IMR-90 (cell line): Measurements from ENCODE around the gene PRKAG2. TPM values are rescaled to one million over a fixed set of nuclear protein-coding genes. Genes with fewer than 3 reads are reported as not detected.

Source experiments
- ATAC-seq: fragments of 200-7000 bp; cut with Tn5 transposase; 2 replicates; pipeline ENCODE4 v1.9.1; 2020; ENCODE audit warnings: low read depth, mild to moderate bottlenecking, moderate library complexity
- BruUV-seq: library from RNA; stranded (reverse); fragments of 400-500 nt; replicated peaks from 2 replicates; lab custom pipeline; 2021; lab: Mats Ljungman, UMichigan
- CTCF ChIA-PET: fragments of 300-600 bp; formaldehyde crosslinking; extraction: SDS; loops from one replicate; lab custom pipeline; 2021; ENCODE audit warnings: antibody characterized with exemption; lab: Yijun Ruan, JAX
- POLR2A ChIA-PET: fragments of 300-600 bp; sonication (Branson Sonifier 250); formaldehyde crosslinking; loops from one replicate; lab custom pipeline; 2022; ENCODE audit warnings: antibody characterized with exemption; ENCODE audit not compliant: unreplicated experiment; lab: Charles Lee
- DNase-seq: peaks from one replicate; pipeline ENCODE4 v3.0.0; 2013
- H2AFZ ChIP-seq: replicated peaks from 2 replicates; pipeline ENCODE3; 2013; ENCODE audit warnings: low read length, mild to moderate bottlenecking; ENCODE audit not compliant: poor library complexity
- H2AK5ac ChIP-seq: 2 replicates; pipeline ENCODE4 v1.6.1; 2013; ENCODE audit warnings: low read depth, low read length, inconsistent platforms
- H2AK9ac ChIP-seq: replicated peaks from 2 replicates; pipeline ENCODE3; 2013; ENCODE audit warnings: mild to moderate bottlenecking, low read depth, low read length, moderate library complexity; ENCODE audit not compliant: poor library complexity
- H2BK120ac ChIP-seq: 2 replicates; pipeline ENCODE4 v1.6.1; 2013; ENCODE audit warnings: low read depth, low read length, inconsistent platforms
- H2BK15ac ChIP-seq: 3 replicates; pipeline ENCODE4 v1.6.1; 2013; ENCODE audit warnings: low read depth, low read length, inconsistent platforms
- H2BK20ac ChIP-seq: 2 replicates; pipeline ENCODE4 v1.6.1; 2013; ENCODE audit warnings: low read depth, mild to moderate bottlenecking, inconsistent platforms, low read length, moderate library complexity
- H2BK5ac ChIP-seq: 2 replicates; pipeline ENCODE4 v1.6.1; 2013; ENCODE audit warnings: mild to moderate bottlenecking, low read depth, low read length, inconsistent platforms; ENCODE audit not compliant: poor library complexity, severe bottlenecking
- H3K14ac ChIP-seq: replicated peaks from 2 replicates; pipeline ENCODE4 v1.6.1; 2013; ENCODE audit warnings: low read depth, low read length, inconsistent platforms
- H3K18ac ChIP-seq: 2 replicates; pipeline ENCODE4 v1.6.1; 2013; ENCODE audit warnings: low read depth, low read length, control low read depth
- H3K23ac ChIP-seq: 2 replicates; pipeline ENCODE4 v1.6.1; 2013; ENCODE audit warnings: low read depth, low read length, inconsistent platforms
- H3K27ac ChIP-seq: 2 replicates; pipeline ENCODE4 v1.5.1; 2013; ENCODE audit warnings: mild to moderate bottlenecking, control low read depth, low read length; ENCODE audit not compliant: insufficient read depth
- H3K27me3 ChIP-seq: 2 replicates; pipeline ENCODE4 v1.6.1; 2013; ENCODE audit warnings: low read length; ENCODE audit not compliant: control insufficient read depth, insufficient read depth
- H3K36me3 ChIP-seq: 2 replicates; pipeline ENCODE4 v1.6.1; 2013; ENCODE audit warnings: low read length, mixed read lengths; ENCODE audit not compliant: control insufficient read depth, insufficient read depth
- H3K4ac ChIP-seq: 2 replicates; pipeline ENCODE4 v1.6.1; 2013; ENCODE audit warnings: low read depth, low read length, inconsistent platforms
- H3K4me1 ChIP-seq: 2 replicates; pipeline ENCODE4 v1.6.1; 2013; ENCODE audit warnings: low read length, mixed read lengths; ENCODE audit not compliant: control insufficient read depth, insufficient read depth
- H3K4me2 ChIP-seq: 2 replicates; pipeline ENCODE4 v1.6.1; 2013; ENCODE audit warnings: low read depth, mild to moderate bottlenecking, control low read depth, low read length, moderate library complexity
- H3K4me3 ChIP-seq: 2 replicates; pipeline ENCODE4 v1.5.1; 2013; ENCODE audit warnings: low read depth, mild to moderate bottlenecking, control low read depth, low read length, moderate library complexity; ENCODE audit not compliant: insufficient read depth
- H3K56ac ChIP-seq: 2 replicates; pipeline ENCODE4 v1.6.1; 2013; ENCODE audit warnings: low read length, inconsistent platforms; ENCODE audit not compliant: insufficient read depth; ENCODE audit errors: extremely low read depth
- H3K79me1 ChIP-seq, 2 experiments: 2 replicates each; pipeline ENCODE4 v1.6.1; 2013; ENCODE audit warnings: low read length in 2 of 2, inconsistent platforms in 1 of 2, low read depth in 1 of 2
- H3K9ac ChIP-seq: 2 replicates; pipeline ENCODE4 v1.6.1; 2013; ENCODE audit warnings: low read depth, low read length, control low read depth
- H3K9me1 ChIP-seq: 2 replicates; pipeline ENCODE4 v1.6.1; 2013; ENCODE audit warnings: low read length, inconsistent platforms; ENCODE audit not compliant: insufficient read depth
- H3K9me3 ChIP-seq: 2 replicates; pipeline ENCODE4 v1.6.1; 2013; ENCODE audit warnings: low read length; ENCODE audit not compliant: control insufficient read depth, insufficient read depth
- H4K20me1 ChIP-seq: 2 replicates; pipeline ENCODE4 v1.6.1; 2013; ENCODE audit warnings: low read length, inconsistent platforms; ENCODE audit not compliant: insufficient read depth
- H4K5ac ChIP-seq: 2 replicates; pipeline ENCODE4 v1.6.1; 2013; ENCODE audit warnings: mild to moderate bottlenecking, low read depth, low read length, control low read depth
- H4K8ac ChIP-seq, 2 experiments: 2 replicates each; pipeline ENCODE4 v1.6.1; 2013; ENCODE audit warnings: low read depth in 2 of 2, low read length in 2 of 2, control low read depth in 1 of 2, inconsistent platforms in 1 of 2
- H4K91ac ChIP-seq: 2 replicates; pipeline ENCODE4 v1.6.1; 2013; ENCODE audit warnings: low read depth, low read length, inconsistent platforms; ENCODE audit not compliant: insufficient read depth
- BHLHE40 ChIP-seq: fragments of 150-350 bp; IDR thresholded peaks from 2 replicates; pipeline ENCODE4 v1.6.1; 2016; ENCODE audit warnings: mild to moderate bottlenecking, low read depth, low read length
- CEBPB ChIP-seq: IDR thresholded peaks from 2 replicates; pipeline ENCODE4 v1.6.1; 2012; ENCODE audit warnings: low read depth, low read length, improper control_type of control experiment
- CHD1 ChIP-seq: IDR thresholded peaks from 2 replicates; pipeline ENCODE4 v1.6.1; 2012; ENCODE audit warnings: low read depth, low read length, improper control_type of control experiment
- FOS ChIP-seq: fragments of 150-350 bp; IDR thresholded peaks from 2 replicates; pipeline ENCODE4 v1.6.1; 2016; ENCODE audit warnings: low read depth, low read length
- MXI1 ChIP-seq: IDR thresholded peaks from 2 replicates; pipeline ENCODE4 v1.6.1; 2012; ENCODE audit warnings: low read depth, mild to moderate bottlenecking, low read length, moderate library complexity, borderline replicate concordance
- NFE2L2 ChIP-seq: fragments of 150-350 bp; IDR thresholded peaks from 2 replicates; pipeline ENCODE4 v1.6.1; 2016; ENCODE audit warnings: low read depth, mild to moderate bottlenecking, low read length
- POLR2A ChIP-seq: IDR thresholded peaks from 2 replicates; pipeline ENCODE4 v1.6.1; 2012; ENCODE audit warnings: mild to moderate bottlenecking, low read depth, low read length
- RAD21 ChIP-seq: IDR thresholded peaks from 2 replicates; pipeline ENCODE4 v1.6.1; 2012; ENCODE audit warnings: low read length, improper control_type of control experiment
- RCOR1 ChIP-seq: IDR thresholded peaks from 2 replicates; pipeline ENCODE4 v1.6.1; 2012; ENCODE audit warnings: mild to moderate bottlenecking, low read length, improper control_type of control experiment; ENCODE audit not compliant: insufficient replicate concordance
- RFX5 ChIP-seq: IDR thresholded peaks from 2 replicates; pipeline ENCODE4 v1.8.0; 2012; ENCODE audit warnings: low read depth, mild to moderate bottlenecking, low read length, moderate library complexity
- SMC3 ChIP-seq: fragments of 150-350 bp; IDR thresholded peaks from 2 replicates; pipeline ENCODE4 v1.6.1; 2016; ENCODE audit warnings: low read depth, mild to moderate bottlenecking, antibody characterized with exemption, low read length, moderate library complexity
- WGBS, 2 experiments: methylation state at CpG; one replicate each; pipeline versions ENCODE4 v1.1.5 to v1.1.7; 2013; ENCODE audit warnings: missing lambda C conversion rate in 2 of 2; ENCODE audit not compliant: insufficient read length in 1 of 2; ENCODE audit errors: extremely low coverage in 2 of 2; 5-methylcytosine and 5-hydroxymethylcytosine counted together
- dilution Hi-C: fragments of 300-500 bp; cut with HindIII; formaldehyde crosslinking; loops from one replicate; pipeline ENCODE4 v1.14.3; 2018; ENCODE audit warnings: low sequenced_read_pairs; ENCODE audit not compliant: unreplicated experiment
- in situ Hi-C: fragments of 300-500 bp; cut with MboI; formaldehyde crosslinking; loops from 3 replicates; pipeline ENCODE4 v1.14.3; 2019; ENCODE audit warnings: low sequenced_read_pairs, inconsistent platforms, mixed read lengths
- intact Hi-C: fragments of 100-400 bp; cut with micrococcal nuclease; formaldehyde crosslinking; loops from 2 replicates; pipeline ENCODE4 v1.10.0; 2022
- polyA plus RNA-seq, 3 experiments: library from polyadenylated mRNA; depleted of rRNA; stranded (reverse); fragments of >200 nt; gene quantifications; 2 replicates each; pipeline ENCODE4 v1.2.3, GENCODE V29; 2012; ENCODE audit warnings: low replicate concordance in 1 of 3
- total RNA-seq: library from RNA; depleted of rRNA; stranded (reverse); fragments of >200 nt; gene quantifications from 2 replicates; pipeline ENCODE4 v1.2.3, GENCODE V29; 2012

The PRKAG2 gene
- total and polyA plus RNA-seq, 2 of the 4 experiments (the other 2 are of a cell fraction): 15.4 to 21.6 TPM

GRCh38 chr7:151712810-151713125 lies 164.1 kb downstream of the PRKAG2 start:
- H2AFZ ChIP-seq: peak overlapping the region; percentile 34
- no TSS peak for BruUV-seq

More at GRCh38 chr7:151712810-151713125, 164.1 kb downstream of the PRKAG2 start:
- Histone ChIP-seq H3K14ac (no peak overlapping the region), H3K4ac (no peak overlapping the region), H2BK20ac (no peak overlapping the region), H2AK5ac (no peak overlapping the region), H3K23ac (no peak overlapping the region), H3K18ac (no peak overlapping the region), H2BK15ac (no peak overlapping the region), H4K8ac (no peak overlapping the region), H3K9ac (no peak overlapping the region), H3K27me3 (no peaks in the 10 kb centered on the region), H4K20me1 (no peaks in the 10 kb centered on the region), H4K91ac (no peak overlapping the region), H2BK120ac (no peak overlapping the region), H2BK5ac (no peak overlapping the region), H3K4me2 (no peak overlapping the region), H3K4me1 (no peaks in the 10 kb centered on the region), H3K36me3 (no peaks in the 10 kb centered on the region), H3K56ac (no peak overlapping the region), H2AK9ac (peak overlapping the region; percentile 56), H3K9me3 (peaks cover 1% of the 10 kb centered on the region; the same call in 1 of the 2 replicates), H4K5ac (no peak overlapping the region), H3K27ac (no peak overlapping the region), H3K79me1 (no peaks in the 10 kb centered on the region; a peak in 1 of 4 replicates), H3K9me1 (peaks cover 11% of the 10 kb centered on the region), H3K4me3 (no peak overlapping the region)
- ATAC-seq (no peak), DNase-seq (no peak)
- dilution Hi-C loops: no loop called here
- TF ChIP-seq NFE2L2 (no peak), SMC3 (no peak), POLR2A (no peak), RFX5 (no peak), RAD21 (no peak), CEBPB (no peak), CHD1 (no peak), BHLHE40 (no peak), MXI1 (no peak), FOS (no peak), RCOR1 (no peak)
- ChIA-PET POLR2A (no interaction called here), CTCF (no interaction called here)
- in situ Hi-C loops: no loop called here
- intact Hi-C loops: no loop called here
- WGBS, 2 experiments: 67% methylated on average over 2 of the region's 7 CpGs; no CpG with 5 or more reads in 1 of the 2 experiments
